ENCODE results near the gene SNRNP70. TPM values are rescaled to one million over a fixed set of nuclear protein-coding genes. Genes with fewer than 3 reads are reported as not detected.
A peak's percentile ranks its signal among the peaks of the same experiment; 100 is the strongest.
"Not testable (repeated sequence)": the region's sequence is repeated elsewhere in the genome, so short reads cannot be mapped to it uniquely, and the experiment has no call there.

The SNRNP70 gene, protein sequence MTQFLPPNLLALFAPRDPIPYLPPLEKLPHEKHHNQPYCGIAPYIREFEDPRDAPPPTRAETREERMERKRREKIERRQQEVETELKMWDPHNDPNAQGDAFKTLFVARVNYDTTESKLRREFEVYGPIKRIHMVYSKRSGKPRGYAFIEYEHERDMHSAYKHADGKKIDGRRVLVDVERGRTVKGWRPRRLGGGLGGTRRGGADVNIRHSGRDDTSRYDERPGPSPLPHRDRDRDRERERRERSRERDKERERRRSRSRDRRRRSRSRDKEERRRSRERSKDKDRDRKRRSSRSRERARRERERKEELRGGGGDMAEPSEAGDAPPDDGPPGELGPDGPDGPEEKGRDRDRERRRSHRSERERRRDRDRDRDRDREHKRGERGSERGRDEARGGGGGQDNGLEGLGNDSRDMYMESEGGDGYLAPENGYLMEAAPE
- total RNA-seq (100 to 1,000 TPM; 117 to 146 (median 132) TPM), polyA plus RNA-seq (144 TPM)
- long read RNA-seq, donor 1, transcript SNRNP70-201 (10 exons, 1,603 nt): minor isoform, 52 of 315 reads
- long read RNA-seq, donor 1, transcript SNRNP70-203 (3 exons, 3,221 nt): minor isoform, 67 of 315 reads
- long read RNA-seq, donor 1, transcript SNRNP70-206 (10 exons, 1,574 nt): major isoform, 94 of 315 reads
- long read RNA-seq, donor 1, partial matches to known transcripts: 57 of 315 reads
- long read RNA-seq, donor 1, other reads (novel, unspliced or antisense): 44 of 315 reads
- long read RNA-seq, donor 2, transcript SNRNP70-203 (3 exons, 3,221 nt): minor isoform, 47 of 203 reads
- long read RNA-seq, donor 2, transcript SNRNP70-206 (10 exons, 1,574 nt): major isoform, 49 of 203 reads
- long read RNA-seq, donor 2, transcript SNRNP70-201 (10 exons, 1,603 nt): minor isoform, 14 of 203 reads
- long read RNA-seq, donor 2, partial matches to known transcripts: 73 of 203 reads
- long read RNA-seq, donor 2, other reads (novel, unspliced or antisense): 18 of 203 reads
- long read RNA-seq, donor 3, partial matches to known transcripts: 2 of 22 reads
- long read RNA-seq, donor 3, other reads (novel, unspliced or antisense): 18 of 22 reads
- long read RNA-seq, donor 4, transcript SNRNP70-201 (10 exons, 1,603 nt): minor isoform, 11 of 189 reads
- long read RNA-seq, donor 4, transcript SNRNP70-206 (10 exons, 1,574 nt): minor isoform, 31 of 189 reads
- long read RNA-seq, donor 4, transcript SNRNP70-203 (3 exons, 3,221 nt): major isoform, 39 of 189 reads
- long read RNA-seq, donor 4, partial matches to known transcripts: 78 of 189 reads
- long read RNA-seq, donor 4, other reads (novel, unspliced or antisense): 27 of 189 reads

DNA sequence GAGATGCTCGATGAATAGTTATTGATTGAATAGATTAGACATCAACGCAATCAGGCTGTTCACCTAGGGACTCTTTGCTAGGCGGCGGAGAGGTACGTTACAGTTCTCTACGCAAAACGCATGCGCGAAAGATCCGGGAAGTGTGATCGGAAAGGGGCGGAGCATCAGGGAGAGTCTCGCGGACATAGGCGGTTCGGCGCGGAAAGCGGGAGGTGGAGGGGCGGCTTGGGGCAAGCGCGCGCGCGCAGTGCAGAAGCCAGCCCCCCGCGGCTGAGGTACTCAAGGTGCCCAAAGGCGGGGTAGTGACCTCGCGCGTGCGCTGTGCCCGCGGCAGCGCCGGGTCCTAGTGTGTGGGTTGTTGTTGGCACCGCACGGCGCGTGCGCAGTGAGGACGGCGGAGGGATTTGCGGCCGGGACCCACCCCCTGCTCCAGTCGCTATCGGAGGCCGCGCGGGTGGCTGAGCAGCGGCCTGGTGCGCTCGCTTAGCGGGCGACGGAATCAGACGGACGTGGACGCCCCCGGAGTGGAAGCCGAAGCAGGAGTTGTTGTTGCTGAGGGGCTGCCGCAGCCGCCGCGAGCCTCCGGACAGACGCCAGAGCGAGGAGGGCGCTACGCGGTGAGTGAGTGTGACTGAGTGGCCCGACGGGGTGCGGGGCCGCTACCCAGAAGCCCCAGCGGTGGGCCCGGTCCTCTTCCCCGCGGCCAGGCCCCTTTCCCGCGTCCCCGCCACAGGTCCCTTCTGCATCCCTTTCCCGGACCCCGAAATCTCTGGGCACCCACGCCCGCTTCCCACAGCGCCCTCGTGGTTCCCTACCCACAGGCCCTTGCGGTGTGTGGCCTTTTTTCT is at the start of gene SNRNP70:
TSS of gene SNRNP70 (plus strand) at position 432 of the 848 bp plus-strand sequence. CDS start 964 bp downstream, outside the sequence.
- peak within 1 kb of the TSS; percentile 90 for H3K27ac ChIP-seq (ENCODE audit: low read length)
- DNase-seq (peak; percentile 100), ATAC-seq (peak; percentile 99)
- no peaks in the 10 kb centered on the region for H3K9me3 ChIP-seq (ENCODE audit: control insufficient read depth, low read length)
- H3K4me1 ChIP-seq (ENCODE audit: control insufficient read depth, insufficient read depth, low read length): peaks cover 6% of the 10 kb centered on the region
- intact Hi-C loops (cut with DNase I): no loop called here
- H3K4me3 ChIP-seq (ENCODE audit: low read length): peak within 1 kb of the TSS; percentile 75
- WGBS: under 1% methylated on average over 89 of the region's 89 CpGs
- no peaks in the 10 kb centered on the region for H3K27me3 ChIP-seq (ENCODE audit: control insufficient read depth, insufficient read depth)

DNA sequence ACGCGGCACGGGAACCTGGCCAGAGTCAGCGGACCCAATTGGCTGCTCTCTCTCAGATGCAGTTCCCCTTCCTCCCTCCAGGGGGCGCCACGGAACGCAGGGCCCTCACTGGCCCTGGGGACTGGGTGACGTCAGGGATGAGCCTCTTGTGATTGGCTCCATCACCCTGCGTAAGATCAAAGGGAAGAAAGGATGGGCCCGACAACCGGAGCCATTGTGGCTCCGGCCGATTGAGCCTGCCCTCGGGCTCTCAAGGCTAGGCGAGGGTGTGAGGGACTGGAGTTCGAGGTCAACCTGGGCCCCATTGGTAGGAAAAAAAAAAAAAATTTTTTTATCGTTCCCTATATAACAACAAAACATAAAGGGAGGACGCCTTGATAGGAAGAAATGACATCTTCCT is 48.4 kb upstream of the SNRNP70 start, which contains the start of gene CGB1:
TSS of gene CGB1 (minus strand) at position 81 of the 400 bp plus-strand sequence. CDS start 184 bp downstream, outside the sequence.
- ATAC-seq; intact Hi-C loops (cut with DNase I): not testable (repeated sequence)

GRCh38 chr19:49038111-49038510 is 47.1 kb upstream of the SNRNP70 start:
- H3K4me3 ChIP-seq (ENCODE audit: low read length); ATAC-seq; DNase-seq; H3K9me3 ChIP-seq (ENCODE audit: control insufficient read depth, low read length); H3K27me3 ChIP-seq (ENCODE audit: control insufficient read depth, insufficient read depth); H3K4me1 ChIP-seq (ENCODE audit: control insufficient read depth, insufficient read depth, low read length); H3K27ac ChIP-seq (ENCODE audit: low read length); intact Hi-C loops (cut with DNase I): not testable (repeated sequence)
- 93% methylated on average over 6 of the region's 8 CpGs for WGBS

More for the DNA sequence above, 48.4 kb upstream of the SNRNP70 start, which contains the start of gene CGB1:
- not testable (repeated sequence) for H3K27ac ChIP-seq (ENCODE audit: low read length); H3K4me3 ChIP-seq (ENCODE audit: low read length); H3K9me3 ChIP-seq (ENCODE audit: control insufficient read depth, low read length); H3K27me3 ChIP-seq (ENCODE audit: control insufficient read depth, insufficient read depth); H3K4me1 ChIP-seq (ENCODE audit: control insufficient read depth, insufficient read depth, low read length)
- whole genome bisulfite sequencing: 49% methylated on average over 18 of the region's 18 CpGs
- DNase-seq: peak in 1 of 3 donors; percentile 36

DNA sequence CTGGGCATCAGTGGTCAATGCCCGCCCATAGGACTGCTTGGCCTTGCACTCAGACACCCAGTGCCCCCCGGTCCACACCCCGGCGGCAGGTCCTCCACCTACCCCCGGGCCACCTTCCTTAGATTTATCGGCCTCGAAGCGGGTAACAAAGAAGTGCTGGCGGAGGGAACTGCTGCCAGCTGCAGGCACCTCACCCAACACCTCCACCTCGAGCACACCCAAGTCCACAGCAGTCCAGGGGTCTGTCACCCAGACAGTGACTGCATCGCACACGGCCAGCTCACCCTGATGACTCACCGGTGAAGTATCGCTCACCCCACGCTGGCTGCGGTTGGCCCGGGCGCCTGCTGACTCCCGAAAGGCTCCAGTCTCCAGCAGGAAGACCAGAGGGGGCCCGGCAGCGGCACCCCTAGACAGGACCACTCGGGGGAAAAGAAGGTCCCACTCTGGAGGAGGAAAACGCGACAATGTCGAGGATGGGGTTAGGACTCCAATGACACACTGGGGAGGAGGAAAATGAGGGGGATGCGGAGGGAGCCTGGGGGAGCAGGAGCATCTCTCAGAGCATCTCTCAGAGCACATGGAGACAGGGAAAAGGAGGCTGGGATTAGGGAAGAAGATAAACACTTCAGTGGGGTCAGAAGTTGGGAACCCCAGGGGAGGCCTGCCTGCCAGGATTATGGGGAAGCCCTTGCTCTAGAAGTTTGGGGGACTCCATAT is 46.5 kb upstream of the SNRNP70 start:
- H3K4me3 ChIP-seq (ENCODE audit: low read length); intact Hi-C loops (cut with DNase I); H3K27me3 ChIP-seq (ENCODE audit: control insufficient read depth, insufficient read depth); H3K27ac ChIP-seq (ENCODE audit: low read length); H3K4me1 ChIP-seq (ENCODE audit: control insufficient read depth, insufficient read depth, low read length); H3K9me3 ChIP-seq (ENCODE audit: control insufficient read depth, low read length); ATAC-seq: not testable (repeated sequence)
- WGBS: 84% methylated on average over 26 of the region's 26 CpGs
- peak in 1 of 3 donors; percentile 6 for DNase-seq

DNA sequence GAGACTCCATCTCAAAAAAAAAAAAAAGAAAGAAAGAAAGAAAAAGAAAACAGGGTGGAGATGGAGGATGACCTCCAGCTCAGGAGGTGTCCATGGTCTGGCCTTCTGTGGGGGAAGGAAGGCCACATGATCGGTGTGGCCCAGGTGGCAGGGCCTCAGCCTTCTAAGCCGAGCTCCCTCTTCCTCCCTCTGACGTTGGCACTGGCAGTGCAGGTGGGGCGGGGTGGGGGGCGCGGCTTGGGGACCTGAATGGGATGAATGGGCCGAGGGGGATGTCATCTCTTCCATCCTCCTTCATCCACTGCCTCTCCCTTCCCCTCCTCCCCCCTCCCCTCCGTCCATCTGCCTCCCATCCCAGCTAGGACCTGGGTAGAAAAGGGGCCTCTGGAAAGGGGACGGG is 45.5 kb upstream of the SNRNP70 start:
- WGBS: 69% methylated on average over 9 of the region's 9 CpGs
- H3K27ac ChIP-seq (ENCODE audit: low read length); H3K4me1 ChIP-seq (ENCODE audit: control insufficient read depth, insufficient read depth, low read length); intact Hi-C loops (cut with DNase I); H3K9me3 ChIP-seq (ENCODE audit: control insufficient read depth, low read length); H3K4me3 ChIP-seq (ENCODE audit: low read length); H3K27me3 ChIP-seq (ENCODE audit: control insufficient read depth, insufficient read depth); ATAC-seq: not testable (repeated sequence)
- DNase-seq: peak in 1 of 3 donors; percentile 0

GRCh38 chr19:49042177-49042576 is 43.1 kb upstream of the SNRNP70 start:
- Histone ChIP-seq H3K27ac (ENCODE audit: low read length) (no peak overlapping the region), H3K9me3 (ENCODE audit: control insufficient read depth, low read length) (no peaks in the 10 kb centered on the region), H3K27me3 (ENCODE audit: control insufficient read depth, insufficient read depth) (no peaks in the 10 kb centered on the region), H3K4me3 (ENCODE audit: low read length) (no peak overlapping the region), H3K4me1 (ENCODE audit: control insufficient read depth, insufficient read depth, low read length) (no peaks in the 10 kb centered on the region)
- ATAC-seq (no peak), DNase-seq (no peak)
- WGBS: 78% methylated on average over 17 of the region's 17 CpGs
- intact Hi-C loops (cut with DNase I): no loop called here

DNA sequence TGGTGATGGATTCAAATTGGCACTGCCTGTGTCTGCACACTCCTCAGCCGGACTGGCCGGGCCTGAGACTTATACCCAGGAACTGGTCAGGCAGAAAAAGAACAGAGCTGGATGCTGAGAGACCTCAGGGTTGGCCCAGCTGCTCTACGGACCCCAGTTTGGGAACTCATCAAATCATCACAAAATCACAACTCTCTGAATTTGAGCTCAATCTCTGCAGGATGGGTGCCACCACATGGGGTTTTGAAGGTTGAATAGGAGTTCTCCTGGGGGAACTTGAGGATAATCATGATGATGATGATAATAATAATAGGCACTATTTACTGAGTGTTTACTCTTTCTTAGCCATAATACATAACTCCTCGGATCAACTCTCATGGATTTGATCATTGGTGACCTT is 42.6 kb upstream of the SNRNP70 start:
- intact Hi-C loops (cut with DNase I); ATAC-seq; H3K4me3 ChIP-seq (ENCODE audit: low read length); H3K4me1 ChIP-seq (ENCODE audit: control insufficient read depth, insufficient read depth, low read length); H3K27me3 ChIP-seq (ENCODE audit: control insufficient read depth, insufficient read depth); DNase-seq; H3K9me3 ChIP-seq (ENCODE audit: control insufficient read depth, low read length); H3K27ac ChIP-seq (ENCODE audit: low read length): not testable (repeated sequence)
- WGBS: 90% methylated on average over 4 of the region's 4 CpGs

GRCh38 chr19:49043548-49043947 is 41.7 kb upstream of the SNRNP70 start, which contains the start of gene CGB5:
Gene CGB5, plus strand, starts transcription at chr19:49043848. Its CDS starts 362 bp downstream, at chr19:49044210.
- 64% methylated on average over 15 of the region's 15 CpGs for WGBS
- intact Hi-C loops (cut with DNase I); ATAC-seq; H3K4me3 ChIP-seq (ENCODE audit: low read length); H3K9me3 ChIP-seq (ENCODE audit: control insufficient read depth, low read length); H3K4me1 ChIP-seq (ENCODE audit: control insufficient read depth, insufficient read depth, low read length); H3K27ac ChIP-seq (ENCODE audit: low read length); DNase-seq; H3K27me3 ChIP-seq (ENCODE audit: control insufficient read depth, insufficient read depth): not testable (repeated sequence)

DNA sequence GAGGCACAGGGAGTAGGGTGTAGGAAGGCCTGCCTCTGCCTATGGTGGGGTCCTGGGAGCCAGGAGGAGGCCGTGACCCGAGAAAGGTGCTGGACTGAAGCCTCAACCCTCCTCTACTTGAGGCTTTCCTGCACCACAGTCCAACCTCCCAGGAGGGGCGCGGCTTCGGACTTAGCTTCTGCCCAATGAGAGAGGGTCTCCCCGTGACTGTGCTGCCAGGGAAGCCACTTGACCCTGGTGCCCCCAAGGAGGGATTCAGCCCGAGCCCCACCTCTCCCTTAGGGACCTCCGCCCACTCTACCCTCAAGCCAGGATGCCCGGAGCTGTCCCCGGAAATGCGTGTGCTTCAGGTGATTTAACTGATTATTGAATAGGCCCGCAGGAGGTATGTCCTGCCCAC is 36.2 kb upstream of the SNRNP70 start, which contains the start of gene CGB8:
TSS of gene CGB8 (minus strand) at position 101 of the 400 bp plus-strand sequence. CDS start 372 bp downstream, outside the sequence.
- H3K27ac ChIP-seq (ENCODE audit: low read length); ATAC-seq; H3K9me3 ChIP-seq (ENCODE audit: control insufficient read depth, low read length); H3K27me3 ChIP-seq (ENCODE audit: control insufficient read depth, insufficient read depth); H3K4me3 ChIP-seq (ENCODE audit: low read length); H3K4me1 ChIP-seq (ENCODE audit: control insufficient read depth, insufficient read depth, low read length); DNase-seq; intact Hi-C loops (cut with DNase I): not testable (repeated sequence)
- WGBS: 67% methylated on average over 12 of the region's 12 CpGs
